Activated CD4-positive, alpha-beta T cell treated with anti-CD3 and anti-CD28 coated beads, Interleukin-10, Interleukin-2, amounts not matched to agents 100 ng/mL and 50 ng/mL, durations not matched to agents 16 hours and 8 hours (primary cell): Measurements from ENCODE around the gene NT5M.
"Not testable (repeated sequence)": the region's sequence is repeated elsewhere in the genome, so short reads cannot be mapped to it uniquely, and the experiment has no call there.

Experiments used
- DNase-seq: peaks from one replicate; pipeline ENCODE4 v3.0.0-alpha.2; 2020

Gene NT5M

GRCh38 chr17:17303010-17303846, at the start of gene NT5M:
Gene NT5M, plus strand, starts transcription at chr17:17303373. Its CDS starts 178 bp downstream, at chr17:17303551.
- peak; percentile 86 for DNase-seq

- no peak for DNase-seq
Observed at GRCh38 chr17:17253406-17253805, 49.8 kb upstream of the NT5M start.

- DNase-seq: no peak
Observed at GRCh38 chr17:17254036-17254435, 49.1 kb upstream of the NT5M start.

GRCh38 chr17:17255689-17256088, 47.5 kb upstream of the NT5M start:
- not testable (repeated sequence) for DNase-seq

GRCh38 chr17:17256316-17256715, 46.9 kb upstream of the NT5M start:
- DNase-seq: no peak

GRCh38 chr17:17258011-17258410, 45.2 kb upstream of the NT5M start:
- no peak for DNase-seq

GRCh38 chr17:17258998-17259397, 44.2 kb upstream of the NT5M start:
- DNase-seq: no peak

- no peak for DNase-seq
Observed at GRCh38 chr17:17264430-17264829, 38.7 kb upstream of the NT5M start.

GRCh38 chr17:17269926-17270773, 33.0 kb upstream of the NT5M start:
- peak; percentile 24 for DNase-seq

GRCh38 chr17:17275971-17276370, 27.2 kb upstream of the NT5M start:
- no peak for DNase-seq

- not testable (repeated sequence) for DNase-seq
Observed at GRCh38 chr17:17277431-17277830, 25.7 kb upstream of the NT5M start.

- DNase-seq: no peak
Observed at GRCh38 chr17:17279316-17279715, 23.9 kb upstream of the NT5M start.

- DNase-seq: peak; percentile 98
Observed at GRCh38 chr17:17280613-17281549, 22.3 kb upstream of the NT5M start, which contains the start of gene COPS3. Gene COPS3, minus strand, starts transcription at chr17:17281246. Its CDS starts 60 bp downstream, at chr17:17281186.

- DNase-seq: no peak
Observed at GRCh38 chr17:17285951-17286350, 17.2 kb upstream of the NT5M start.

- DNase-seq: no peak
Observed at GRCh38 chr17:17289086-17289485, 14.1 kb upstream of the NT5M start.

GRCh38 chr17:17289701-17290100, 13.5 kb upstream of the NT5M start:
- no peak for DNase-seq

GRCh38 chr17:17295141-17295540, 8.0 kb upstream of the NT5M start:
- no peak for DNase-seq

- DNase-seq: no peak
Observed at GRCh38 chr17:17297217-17297616, 6.0 kb upstream of the NT5M start.

- DNase-seq: no peak
Observed at GRCh38 chr17:17298108-17298507, 5.1 kb upstream of the NT5M start.

- peak; percentile 64 for DNase-seq
Observed at GRCh38 chr17:17300624-17301568, 2.3 kb upstream of the NT5M start.

GRCh38 chr17:17301659-17302058, 1.5 kb upstream of the NT5M start:
- DNase-seq: not testable (repeated sequence)
